GM12878 (cell line): ENCODE data around the gene TAGLN3. TPM values are rescaled to one million over a fixed set of nuclear protein-coding genes. Genes with fewer than 3 reads are reported as not detected.

Experiments
- ATAC-seq: fragments of 200-7000 bp; cut with Tn5 transposase; 3 replicates; pipeline ENCODE4 v1.9.1; 2020; ENCODE audit warnings: mild to moderate bottlenecking, moderate library complexity
- BruUV-seq: library from RNA; stranded (reverse); fragments of 400-500 nt; replicated peaks from 2 replicates; lab custom pipeline; 2021; lab: Mats Ljungman, UMichigan
- CTCF ChIA-PET: fragments of 300-600 bp; sonication (Branson Sonifier 250); formaldehyde crosslinking; extraction: SDS; loops from one replicate; lab custom pipeline; 2021; ENCODE audit warnings: inconsistent platforms; lab: Yijun Ruan, JAX
- POLR2A ChIA-PET: fragments of 350-600 bp; formaldehyde crosslinking; extraction: SDS; loops from one replicate; lab custom pipeline; 2021; ENCODE audit warnings: inconsistent platforms; lab: Charles Lee
- RAD21 ChIA-PET: fragments of 300-600 bp; sonication (Branson Sonifier 250); formaldehyde crosslinking; loops from one replicate; lab custom pipeline; 2023; ENCODE audit warnings: antibody characterized with exemption; ENCODE audit not compliant: unreplicated experiment; lab: Charles Lee
- SMC1A ChIA-PET: fragments of 300-600 bp; sonication (Branson Sonifier 250); formaldehyde crosslinking; loops from one replicate; lab custom pipeline; 2023; ENCODE audit not compliant: unreplicated experiment, uncharacterized antibody; lab: Charles Lee
- DNase-seq: peaks from one replicate; pipeline ENCODE4 v3.0.0-alpha.2; 2011; ENCODE audit warnings: low read depth, low spot score
- FAIRE-seq: peaks from 3 replicates; lab custom pipeline; 2011; peaks lifted over from hg19 to GRCh38; lab: Jason Lieb, UNC
- H2AFZ ChIP-seq: 2 replicates; pipeline ENCODE4 v1.6.0; 2011; ENCODE audit warnings: low read depth, low read length, control low read depth; ENCODE audit not compliant: control insufficient read depth
- H3K27ac ChIP-seq: 2 replicates; pipeline ENCODE4 v1.5.1; 2011; ENCODE audit warnings: control low read depth; ENCODE audit not compliant: control insufficient read depth, insufficient read depth
- H3K27me3 ChIP-seq, 2 experiments: replicated peaks in 1 of 2; 2 replicates each; pipeline versions ENCODE4 v1.6.0 to v1.6.1; 2011; ENCODE audit warnings: low read length in 1 of 2; ENCODE audit not compliant: control insufficient read depth in 2 of 2, insufficient read depth in 2 of 2
- H3K36me3 ChIP-seq, 2 experiments: 2 replicates each; pipeline ENCODE4 v1.5.1; 2011; ENCODE audit warnings: low read length in 1 of 2; ENCODE audit not compliant: control insufficient read depth in 2 of 2, insufficient read depth in 2 of 2
- H3K4me1 ChIP-seq: 2 replicates; pipeline ENCODE4 v1.6.1; 2011; ENCODE audit warnings: mild to moderate bottlenecking, low read length, moderate library complexity, mixed read lengths; ENCODE audit not compliant: control insufficient read depth, insufficient read depth
- H3K4me2 ChIP-seq: 2 replicates; pipeline ENCODE4 v1.6.0; 2011; ENCODE audit warnings: control low read depth; ENCODE audit not compliant: control insufficient read depth, insufficient read depth
- H3K4me3 ChIP-seq: fragments of 200-600 bp; sonication (generic); 2 replicates; pipeline ENCODE4 v1.5.1; 2016
- H3K79me2 ChIP-seq: 2 replicates; pipeline ENCODE4 v1.6.0; 2011; ENCODE audit warnings: low read length; ENCODE audit not compliant: control insufficient read depth, insufficient read depth
- H3K9ac ChIP-seq: 2 replicates; pipeline ENCODE4 v1.8.0; 2011; ENCODE audit warnings: low read length, control low read depth, mixed read lengths; ENCODE audit not compliant: control insufficient read depth, insufficient read depth
- H3K9me3 ChIP-seq: replicated peaks from 3 replicates; pipeline ENCODE4 v1.5.1; 2011; ENCODE audit warnings: mild to moderate bottlenecking, low read length; ENCODE audit not compliant: control insufficient read depth, insufficient read depth
- H4K20me1 ChIP-seq: 2 replicates; pipeline ENCODE4 v1.6.0; 2011; ENCODE audit not compliant: control insufficient read depth, insufficient read depth
- BCL11A ChIP-seq: IDR thresholded peaks from 2 replicates; pipeline ENCODE4 v1.6.1; 2011; ENCODE audit warnings: low read depth, low read length
- CBFB ChIP-seq: IDR thresholded peaks from 2 replicates; pipeline ENCODE4 v1.6.1; 2016; ENCODE audit warnings: antibody characterized with exemption, low read depth
- MYB ChIP-seq: fragments of 150-350 bp; IDR thresholded peaks from 2 replicates; pipeline ENCODE4 v1.6.1; 2014; ENCODE audit warnings: mild to moderate bottlenecking, low read depth, low read length, borderline replicate concordance
- NFYB ChIP-seq: IDR thresholded peaks from 2 replicates; pipeline ENCODE4 v1.6.1; 2011; ENCODE audit warnings: low read depth, mild to moderate bottlenecking, low read length, improper control_type of control experiment, moderate library complexity; ENCODE audit not compliant: insufficient read depth
- SIN3A ChIP-seq: IDR thresholded peaks from 2 replicates; pipeline ENCODE4 v1.6.1; 2012; ENCODE audit warnings: low read depth, low read length, improper control_type of control experiment
- SMAD1 ChIP-seq: fragments of 450-650 bp; IDR thresholded peaks from 2 replicates; pipeline ENCODE4 v1.6.1; 2018; ENCODE audit warnings: mild to moderate bottlenecking, low read depth; ENCODE audit not compliant: partially characterized antibody
- ZNF622 ChIP-seq: fragments of 450-650 bp; IDR thresholded peaks from 2 replicates; pipeline ENCODE4 v1.6.1; 2017; ENCODE audit warnings: mild to moderate bottlenecking, inconsistent platforms
- WGBS: methylation state at CpG from one replicate; pipeline ENCODE4 v1.1.6; 2016; ENCODE audit warnings: low lambda C conversion rate; ENCODE audit not compliant: insufficient replicate concordance, insufficient coverage; ENCODE audit errors: missing lambda C conversion rate; 5-methylcytosine and 5-hydroxymethylcytosine counted together
- in situ Hi-C: fragments of 300-500 bp; cut with MboI; formaldehyde crosslinking; loops from 9 replicates; pipeline ENCODE4 v1.14.3; 2018; ENCODE audit warnings: mixed read lengths
- intact Hi-C: fragments of 100-400 bp; cut with micrococcal nuclease; formaldehyde crosslinking; loops from one replicate; pipeline ENCODE4 v1.14.2; 2022; ENCODE audit not compliant: unreplicated experiment
- polyA plus RNA-seq, 11 experiments: library from polyadenylated mRNA; depleted of rRNA in 4 of 11; unstranded in 6 of 11; stranded (reverse) in 5 of 11; fragments of >200 nt; fragmentation: Nextera tagmentation in 4 of 11; fragmentation: Illumina TruSeq in 1 of 11; extraction: Ambion mirVana in 4 of 11; extraction: Trizol in 1 of 11; gene quantifications; 1 replicate in 1 of 11; 2 replicates in 10 of 11; pipeline versions ENCODE4 v1.2.1 to v1.2.3, GENCODE V29; 2011 to 2016; ENCODE audit warnings: inconsistent platforms in 2 of 11, missing spikeins in 2 of 11, low read depth in 1 of 11
- total RNA-seq, 4 experiments: library from RNA; depleted of rRNA in 3 of 4; stranded (reverse); fragments of >200 nt in 3 of 4; fragmentation: Illumina TruSeq in 1 of 4; extraction: Trizol in 1 of 4; gene quantifications; 2 replicates each; pipeline versions ENCODE4 v1.2.1 to v1.2.3, GENCODE V29; 2013 to 2021
- TF ChIP-seq, protein P1 (sequence below): fragments of 450-650 bp; IDR thresholded peaks from 2 replicates; pipeline ENCODE4 v1.6.1; 2018; ENCODE audit warnings: mild to moderate bottlenecking, low read depth, moderate library complexity; ENCODE audit not compliant: partially characterized antibody
- TF ChIP-seq, protein P2 (sequence below): fragments of 450-650 bp; IDR thresholded peaks from 2 replicates; pipeline ENCODE4 v1.6.1; 2016; ENCODE audit warnings: mild to moderate bottlenecking

The TAGLN3 gene
- total and polyA plus RNA-seq, 10 of the 15 experiments (the other 5 are each of a cell fraction or from before 2014, with no cell fraction given), result 0.06 to 0.53 (median 0.12) TPM; not detected in 3

DNA sequence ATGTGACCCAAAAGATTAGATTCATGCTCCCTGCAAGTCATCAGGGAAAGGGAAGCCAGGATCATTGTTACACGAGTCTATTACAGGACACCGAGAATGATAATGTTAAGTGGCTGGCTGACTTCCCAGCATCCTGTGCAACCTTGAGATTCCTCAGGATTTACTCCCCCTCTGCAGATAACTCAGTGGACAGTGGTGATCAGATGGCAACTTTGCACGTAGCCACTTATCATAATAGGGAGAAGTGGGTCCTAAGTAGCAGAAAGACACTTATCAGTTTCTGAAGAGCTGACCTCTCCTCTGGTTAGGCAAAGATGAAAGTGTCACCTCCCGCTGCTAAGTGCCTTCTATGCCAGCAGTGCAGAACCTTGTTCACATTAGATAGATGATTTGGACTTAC, 29.1 kb downstream of the TAGLN3 start:
- DNase-seq (no peak), FAIRE-seq (no peak), ATAC-seq (no peak)
- Histone ChIP-seq H3K4me2 (no peak overlapping the region), H4K20me1 (no peaks in the 10 kb centered on the region), H3K9me3 (no peaks in the 10 kb centered on the region), H3K9ac (no peak overlapping the region), H3K79me2 (no peaks in the 10 kb centered on the region), H3K27ac (no peak overlapping the region), H2AFZ (no peak overlapping the region), H3K4me1 (no peaks in the 10 kb centered on the region), H3K36me3 (no peaks in the 10 kb centered on the region), H3K27me3 (no peaks in the 10 kb centered on the region), H3K4me3 (no peak overlapping the region)
- WGBS, result 60% methylated on average over 4 of the region's 4 CpGs
- ChIA-PET SMC1A (interaction anchor here (1.2 kb wide), 1 partner anchor 311 kb away, joined by 3 read pairs; no protein-coding TSS in a partner anchor), RAD21 (no interaction called here), CTCF (interaction anchor here (1.2 kb wide), 1 partner anchor 14 kb away, joined by 6 read pairs; no protein-coding TSS in a partner anchor), POLR2A (no interaction called here)
- intact Hi-C loops, result no loop called here
- TF ChIP-seq SIN3A, result no peak
- TF ChIP-seq CBFB, result no peak
- TF ChIP-seq, protein P1, sequence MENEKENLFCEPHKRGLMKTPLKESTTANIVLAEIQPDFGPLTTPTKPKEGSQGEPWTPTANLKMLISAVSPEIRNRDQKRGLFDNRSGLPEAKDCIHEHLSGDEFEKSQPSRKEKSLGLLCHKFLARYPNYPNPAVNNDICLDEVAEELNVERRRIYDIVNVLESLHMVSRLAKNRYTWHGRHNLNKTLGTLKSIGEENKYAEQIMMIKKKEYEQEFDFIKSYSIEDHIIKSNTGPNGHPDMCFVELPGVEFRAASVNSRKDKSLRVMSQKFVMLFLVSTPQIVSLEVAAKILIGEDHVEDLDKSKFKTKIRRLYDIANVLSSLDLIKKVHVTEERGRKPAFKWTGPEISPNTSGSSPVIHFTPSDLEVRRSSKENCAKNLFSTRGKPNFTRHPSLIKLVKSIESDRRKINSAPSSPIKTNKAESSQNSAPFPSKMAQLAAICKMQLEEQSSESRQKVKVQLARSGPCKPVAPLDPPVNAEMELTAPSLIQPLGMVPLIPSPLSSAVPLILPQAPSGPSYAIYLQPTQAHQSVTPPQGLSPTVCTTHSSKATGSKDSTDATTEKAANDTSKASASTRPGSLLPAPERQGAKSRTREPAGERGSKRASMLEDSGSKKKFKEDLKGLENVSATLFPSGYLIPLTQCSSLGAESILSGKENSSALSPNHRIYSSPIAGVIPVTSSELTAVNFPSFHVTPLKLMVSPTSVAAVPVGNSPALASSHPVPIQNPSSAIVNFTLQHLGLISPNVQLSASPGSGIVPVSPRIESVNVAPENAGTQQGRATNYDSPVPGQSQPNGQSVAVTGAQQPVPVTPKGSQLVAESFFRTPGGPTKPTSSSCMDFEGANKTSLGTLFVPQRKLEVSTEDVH, result no peak
- no peak for TF ChIP-seq ZNF622
- no peak for TF ChIP-seq SMAD1
- no peak for TF ChIP-seq BCL11A
- TF ChIP-seq MYB, result no peak
- TF ChIP-seq, protein P2, sequence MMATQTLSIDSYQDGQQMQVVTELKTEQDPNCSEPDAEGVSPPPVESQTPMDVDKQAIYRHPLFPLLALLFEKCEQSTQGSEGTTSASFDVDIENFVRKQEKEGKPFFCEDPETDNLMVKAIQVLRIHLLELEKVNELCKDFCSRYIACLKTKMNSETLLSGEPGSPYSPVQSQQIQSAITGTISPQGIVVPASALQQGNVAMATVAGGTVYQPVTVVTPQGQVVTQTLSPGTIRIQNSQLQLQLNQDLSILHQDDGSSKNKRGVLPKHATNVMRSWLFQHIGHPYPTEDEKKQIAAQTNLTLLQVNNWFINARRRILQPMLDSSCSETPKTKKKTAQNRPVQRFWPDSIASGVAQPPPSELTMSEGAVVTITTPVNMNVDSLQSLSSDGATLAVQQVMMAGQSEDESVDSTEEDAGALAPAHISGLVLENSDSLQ, result no peak
- TF ChIP-seq NFYB, result no peak
- in situ Hi-C loops, result no loop called here
- BruUV-seq, result no TSS peak
